Left renal cortex interstitium (tissue), 4 donors: ENCODE results near the gene NGLY1. TPM values are rescaled to one million over a fixed set of nuclear protein-coding genes. Genes with fewer than 3 reads are reported as not detected.
A peak's percentile ranks its signal among the peaks of the same experiment; 100 is the strongest.

Experiments used
- DNase-seq, 4 donors: peaks; one replicate each; pipeline ENCODE4 v3.0.0-alpha.2; 2013; ENCODE audit warnings: low read depth in 4 of 4, low spot score in 2 of 4, missing footprints in 1 of 4
- polyA plus RNA-seq, 4 donors: library from polyadenylated mRNA; unstranded; fragments of 120-200 nt; gene quantifications; one replicate each; pipeline ENCODE4 v1.2.1, GENCODE V29; 2013; ENCODE audit not compliant: insufficient read length in 4 of 4

Gene NGLY1
- polyA plus RNA-seq, 4 donors = 35.1 to 42.9 (median 39.0) TPM

DNA sequence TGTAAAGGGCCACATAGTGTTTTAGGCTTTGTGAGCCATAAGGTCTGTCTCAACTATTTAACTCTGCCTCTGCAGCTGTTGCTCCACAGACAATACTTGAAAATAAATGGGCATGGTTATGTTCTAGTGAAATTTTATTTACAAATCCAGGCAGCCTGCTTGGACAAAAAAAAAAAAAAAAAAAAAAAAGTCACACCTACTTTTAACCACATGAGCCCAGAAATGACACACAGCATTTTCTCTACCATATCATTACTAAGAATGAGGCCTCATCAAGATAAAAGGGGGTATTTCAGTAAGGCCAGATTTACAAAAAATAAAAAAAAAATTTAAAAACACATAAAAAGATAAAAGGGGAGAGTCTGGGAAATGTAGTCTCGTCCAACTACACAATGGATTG, 1.7 kb upstream of the NGLY1 start:
- DNase-seq = no peak

DNA sequence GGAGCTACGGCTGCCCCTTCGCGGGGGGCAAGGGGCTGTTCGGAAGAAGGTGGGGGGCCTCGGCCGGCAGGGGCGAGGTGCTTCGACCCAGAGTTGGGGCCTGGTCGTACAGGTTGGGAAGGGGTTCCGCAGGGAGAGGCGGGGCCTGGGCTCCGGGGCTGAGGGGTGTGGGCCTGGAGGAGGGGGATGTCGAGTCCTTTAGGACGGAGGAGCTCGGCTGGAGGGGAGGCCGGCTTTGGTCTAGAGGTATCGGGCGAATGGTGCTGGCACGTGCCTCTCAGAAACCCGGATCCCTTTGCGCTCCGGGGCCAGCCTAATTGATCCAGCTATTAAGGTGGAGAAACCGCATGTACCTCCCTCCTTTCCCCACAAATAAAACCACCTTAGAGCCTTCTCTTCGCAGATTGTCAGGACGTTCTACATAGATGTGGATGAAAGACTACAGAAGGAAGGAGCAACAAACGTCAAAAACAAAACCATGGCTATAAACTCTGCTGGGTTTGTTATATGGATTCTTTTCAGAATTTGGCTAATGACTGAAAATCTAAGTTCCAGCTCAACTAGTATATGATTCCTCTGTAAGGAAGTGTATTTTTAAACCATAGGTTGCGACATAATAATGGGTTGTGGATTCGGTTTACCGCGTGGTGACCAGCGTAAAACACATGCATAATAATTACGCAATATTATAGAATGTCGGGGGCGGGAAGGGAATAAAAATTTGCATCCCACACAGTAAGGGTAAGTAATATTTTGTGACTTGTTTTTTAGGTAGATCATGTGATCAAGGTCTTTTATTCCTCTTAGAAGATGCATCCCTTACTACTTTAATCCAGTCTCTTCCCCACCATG, 644 bp upstream of the NGLY1 start:
- DNase-seq = peak; percentile 28 to 53 (median 40)

DNA sequence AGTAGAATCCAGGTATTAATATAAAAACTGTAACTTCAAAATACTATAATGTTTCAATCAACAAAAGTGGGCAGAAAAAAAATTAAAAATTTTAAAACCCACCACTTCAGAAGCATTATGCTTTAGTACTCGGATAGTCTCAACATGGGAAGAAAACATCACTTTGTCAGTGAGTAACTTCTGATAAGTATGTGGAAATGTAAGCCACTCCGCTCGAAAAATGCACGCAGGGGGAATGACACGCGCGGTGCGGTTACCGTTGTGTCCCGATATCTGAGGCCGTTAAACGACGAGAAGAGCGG, 656 bp downstream of the NGLY1 start:
- no peak for DNase-seq

DNA sequence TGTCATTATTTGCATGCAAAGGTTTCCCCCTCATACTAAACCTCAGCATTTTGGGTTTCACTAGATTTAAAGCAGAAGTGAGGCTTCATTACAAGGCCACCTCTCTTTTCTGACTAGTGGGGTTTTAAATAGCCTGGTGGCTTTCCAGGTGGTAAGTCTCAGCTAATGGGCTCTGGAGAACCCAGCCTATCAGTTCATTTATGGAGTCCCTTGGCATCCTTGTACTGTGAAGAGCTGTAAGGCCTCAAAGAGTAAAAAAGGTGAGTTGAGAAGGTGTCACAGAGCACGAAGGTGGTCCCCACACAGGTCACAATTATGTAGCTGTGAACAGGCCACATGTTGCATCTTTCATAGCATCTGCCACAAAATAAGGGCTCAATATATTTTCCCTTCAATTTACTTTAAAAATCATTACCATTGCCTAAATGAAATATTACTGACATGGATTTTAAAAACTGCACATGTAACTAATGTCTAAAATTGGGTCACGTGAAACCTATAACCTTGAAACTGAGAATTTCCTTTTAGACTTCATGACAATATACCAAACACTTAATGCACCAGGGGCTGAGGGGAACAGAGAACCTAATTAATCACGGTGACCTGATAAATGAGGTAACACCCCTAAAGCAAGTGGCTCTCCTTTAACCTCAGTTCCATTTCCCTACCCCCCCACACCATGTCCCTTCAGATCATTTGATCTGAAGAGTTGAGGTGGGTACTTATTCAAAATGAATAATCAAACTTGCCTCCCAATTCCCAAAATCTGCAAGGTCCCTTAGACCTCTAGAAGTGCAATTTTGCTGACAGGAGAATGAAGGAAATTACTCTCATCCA, 1.3 kb downstream of the NGLY1 start:
- no peak for DNase-seq

DNA sequence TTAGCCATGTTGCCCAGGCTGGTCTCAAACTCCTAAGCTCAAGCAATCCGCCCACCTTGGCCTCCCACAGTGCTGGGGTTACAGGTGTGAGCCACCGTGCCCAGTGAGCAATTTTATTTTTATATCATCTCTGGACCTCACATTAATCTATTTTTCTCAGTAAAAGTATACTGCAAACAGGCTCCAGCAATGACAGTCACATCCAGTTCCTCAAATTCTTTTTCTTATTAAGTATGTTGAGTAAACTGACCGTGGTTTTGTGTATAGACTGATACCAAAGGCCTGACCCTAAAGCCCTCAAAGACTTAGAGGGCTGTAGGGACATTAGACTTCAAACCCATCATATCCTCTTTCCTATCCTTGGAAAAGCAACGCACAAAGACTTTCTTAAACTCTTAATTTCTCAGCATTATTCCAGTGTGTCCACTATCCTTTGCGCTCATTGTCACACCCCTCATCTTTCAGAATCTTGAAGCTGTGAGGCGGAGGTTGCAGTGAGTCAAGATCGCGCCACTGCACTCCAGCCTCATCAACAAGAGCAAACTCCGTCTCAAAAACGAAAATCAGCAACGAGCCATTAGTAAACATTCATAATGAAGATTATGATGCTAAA, 2.0 kb downstream of the NGLY1 start:
- DNase-seq = no peak

DNA sequence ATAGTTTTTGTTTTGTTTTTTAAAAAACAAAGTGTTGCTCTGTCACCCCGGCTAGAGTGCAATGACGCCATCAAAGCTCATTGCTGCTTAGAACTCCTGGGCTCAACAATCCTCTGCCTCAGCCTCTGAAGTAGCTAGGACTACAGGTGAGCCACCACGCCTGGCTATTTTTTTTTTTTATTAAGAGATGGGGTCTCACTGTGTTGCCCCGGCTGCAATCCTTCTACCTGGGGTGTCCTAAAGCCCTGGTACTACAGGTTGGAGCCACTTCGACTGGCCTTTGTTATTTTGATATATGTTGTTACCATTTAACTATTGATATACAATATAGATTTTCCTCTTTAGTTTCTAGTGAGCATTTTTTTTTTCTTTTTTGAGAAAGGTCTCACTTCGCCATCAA, 2.6 kb downstream of the NGLY1 start:
- DNase-seq = no peak

DNA sequence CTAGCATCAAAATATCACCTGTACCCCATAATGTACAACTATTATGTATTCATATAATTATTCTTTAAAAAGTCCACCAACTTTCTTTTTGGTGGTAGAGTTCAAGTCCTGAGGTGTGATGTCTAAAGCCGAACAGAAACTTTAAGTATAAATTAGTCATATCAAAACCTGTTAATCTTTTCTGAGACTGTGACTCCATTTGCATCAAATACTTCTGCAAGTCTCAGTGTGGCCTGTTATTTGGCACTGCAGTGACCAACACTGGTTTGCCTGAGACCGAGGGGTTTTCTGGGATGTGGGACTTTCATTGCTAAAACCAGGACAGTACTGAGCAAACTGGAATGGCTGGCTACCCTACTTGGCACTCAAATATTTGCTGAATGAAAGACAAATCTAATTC, 7.3 kb downstream of the NGLY1 start:
- DNase-seq = no peak

DNA sequence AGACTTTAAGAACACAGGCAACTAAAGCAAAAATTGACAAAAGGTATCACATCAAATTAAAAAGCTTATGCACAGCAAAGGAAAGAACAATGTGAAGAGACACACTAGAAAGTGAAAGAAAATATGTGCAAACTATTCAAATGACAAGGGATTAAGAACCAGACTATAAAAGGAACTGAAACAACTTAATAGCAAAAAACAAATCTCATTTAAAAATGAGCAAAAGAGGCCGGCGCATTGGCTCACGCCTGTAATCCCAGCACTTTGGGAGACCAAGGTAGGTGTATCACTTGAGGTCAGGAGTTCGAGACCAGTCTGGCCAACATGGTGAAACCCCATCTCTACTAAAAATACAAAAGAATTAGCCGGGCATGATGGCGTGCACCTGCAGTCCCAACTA, 14.4 kb downstream of the NGLY1 start:
- no peak for DNase-seq

DNA sequence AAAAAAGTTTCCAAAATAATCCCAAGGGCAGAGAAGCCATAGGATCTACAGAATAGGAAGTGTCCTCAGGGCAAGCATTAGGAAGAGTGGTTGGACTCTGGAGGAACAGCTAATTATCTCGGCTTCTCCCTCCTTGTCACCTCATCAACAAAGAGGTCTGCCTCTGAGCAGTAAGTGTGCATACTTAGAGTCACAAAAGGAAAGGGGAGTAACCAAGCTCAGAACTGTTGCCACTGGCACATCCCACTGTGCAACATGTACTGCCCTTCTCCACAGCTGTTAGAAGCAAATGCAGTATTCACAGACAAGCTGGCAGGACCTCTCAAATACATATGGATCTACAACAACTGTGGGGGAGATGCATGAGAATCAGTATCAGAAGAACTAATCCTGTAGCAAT, 31.5 kb downstream of the NGLY1 start:
- no peak for DNase-seq

DNA sequence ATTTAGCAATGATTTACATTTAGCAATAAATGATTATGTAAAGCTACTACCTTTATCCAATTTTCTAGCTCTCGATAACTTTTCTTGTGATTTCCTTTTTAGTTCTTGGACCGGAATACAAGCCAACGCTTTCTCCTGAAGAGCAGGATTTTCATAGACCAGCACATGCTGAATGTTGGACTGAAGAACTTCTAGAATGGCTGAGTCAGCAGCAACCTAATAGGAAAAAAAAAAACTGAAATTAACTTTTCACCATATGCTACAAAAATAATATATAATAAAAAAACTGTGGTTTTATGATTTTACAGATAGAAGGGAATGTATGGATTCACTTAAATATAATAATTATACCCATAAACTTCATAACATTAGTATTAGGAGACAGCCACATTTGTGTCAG, 32.2 kb downstream of the NGLY1 start:
- DNase-seq = no peak

DNA sequence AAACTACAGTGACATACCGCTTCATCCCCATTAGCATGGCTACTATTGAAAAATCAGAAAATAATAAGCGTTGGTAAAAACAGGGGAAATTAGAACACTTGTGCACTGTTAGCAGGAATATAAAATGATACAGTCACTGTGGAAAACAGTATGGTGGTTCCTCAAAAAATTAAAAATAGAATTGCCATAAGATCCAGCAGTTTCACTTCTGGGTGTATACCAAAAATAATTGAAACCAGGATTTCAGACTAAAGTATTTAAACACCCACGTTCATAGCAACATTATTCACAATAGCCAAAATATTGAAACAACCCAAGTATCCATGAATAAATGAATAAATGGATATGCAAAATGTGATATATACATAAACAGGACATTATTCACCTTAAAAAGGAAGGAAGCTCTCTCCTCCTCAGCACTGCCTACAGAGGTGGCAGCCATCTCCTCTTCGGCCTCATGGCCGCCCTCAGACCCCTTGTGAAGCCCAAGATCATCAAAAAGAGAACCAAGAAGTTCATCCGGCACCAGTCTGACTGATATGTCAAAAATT, 34.1 kb downstream of the NGLY1 start:
- DNase-seq = no peak

DNA sequence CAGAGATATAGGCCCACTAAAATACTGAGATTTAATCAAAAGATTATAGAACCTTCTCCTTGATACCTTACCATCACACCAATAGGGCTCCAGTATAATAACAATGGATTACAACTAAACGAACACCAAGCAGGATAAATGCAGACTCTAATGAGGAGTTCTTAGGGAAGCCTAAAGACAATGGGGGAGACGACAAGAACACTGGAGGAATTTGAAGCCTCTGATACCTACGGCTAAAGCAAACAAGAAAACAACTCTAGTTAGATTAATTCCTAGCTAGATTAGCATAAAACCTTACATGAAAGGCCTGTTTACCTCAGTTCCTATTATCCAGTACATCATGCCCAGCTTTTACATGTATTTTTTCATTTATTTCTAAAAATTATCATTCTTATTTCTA, 35.1 kb downstream of the NGLY1 start:
- no peak for DNase-seq

DNA sequence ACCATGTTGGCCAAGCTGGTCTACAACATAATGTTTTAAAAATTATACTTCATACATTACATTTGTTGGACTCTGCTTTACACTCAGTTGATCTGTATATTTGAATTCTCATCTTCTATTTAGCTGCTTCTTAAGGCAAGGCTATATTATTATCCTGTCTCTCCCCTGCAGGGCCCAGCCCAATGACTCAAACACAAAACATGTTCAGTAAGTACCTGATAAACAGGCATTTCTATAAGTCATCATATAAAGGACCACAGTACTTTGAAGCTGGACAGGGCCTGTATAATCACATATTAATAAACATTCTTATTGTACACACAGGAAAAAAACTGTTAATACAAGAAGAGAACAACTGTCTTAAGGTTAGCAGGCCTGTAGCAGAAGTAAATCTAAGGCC, 36.2 kb downstream of the NGLY1 start:
- no peak for DNase-seq

DNA sequence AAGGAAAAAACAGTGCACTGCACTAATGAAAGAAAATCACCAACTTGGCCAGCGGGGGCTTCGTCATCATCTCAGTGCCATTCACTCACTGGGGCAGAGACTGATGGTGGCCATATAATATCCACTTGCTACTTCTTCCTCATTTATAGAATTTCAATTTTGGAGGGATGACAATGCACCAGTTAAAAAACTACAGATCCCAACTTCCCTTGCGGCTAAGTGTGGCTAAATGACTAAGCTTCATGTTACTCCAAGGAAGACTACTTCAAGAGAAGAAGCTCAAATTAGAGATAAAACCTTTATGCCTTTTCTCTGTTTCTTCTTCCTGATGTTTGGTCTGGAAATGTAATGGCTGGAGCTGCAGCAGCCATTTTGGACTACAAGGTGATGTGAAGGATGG, 38.8 kb downstream of the NGLY1 start:
- no peak for DNase-seq

DNA sequence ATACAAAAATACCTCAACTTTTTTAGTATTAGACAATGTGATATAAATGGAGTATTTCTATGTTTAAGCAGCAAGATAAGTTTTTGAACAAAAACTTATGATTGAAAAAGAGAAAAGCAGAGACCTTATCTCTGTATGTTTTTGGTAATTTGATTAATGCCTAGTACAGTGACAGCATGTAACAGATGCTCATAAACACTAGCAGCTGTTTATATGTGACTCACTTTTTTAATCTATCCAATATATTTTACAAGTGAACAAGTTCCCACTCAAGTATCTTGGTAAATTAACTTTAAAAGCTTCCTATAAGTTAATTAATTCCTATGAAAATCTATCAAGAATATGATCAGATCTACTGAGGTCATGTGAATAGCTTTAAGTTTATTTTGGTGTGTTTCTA, 55.1 kb downstream of the NGLY1 start:
- no peak for DNase-seq

DNA sequence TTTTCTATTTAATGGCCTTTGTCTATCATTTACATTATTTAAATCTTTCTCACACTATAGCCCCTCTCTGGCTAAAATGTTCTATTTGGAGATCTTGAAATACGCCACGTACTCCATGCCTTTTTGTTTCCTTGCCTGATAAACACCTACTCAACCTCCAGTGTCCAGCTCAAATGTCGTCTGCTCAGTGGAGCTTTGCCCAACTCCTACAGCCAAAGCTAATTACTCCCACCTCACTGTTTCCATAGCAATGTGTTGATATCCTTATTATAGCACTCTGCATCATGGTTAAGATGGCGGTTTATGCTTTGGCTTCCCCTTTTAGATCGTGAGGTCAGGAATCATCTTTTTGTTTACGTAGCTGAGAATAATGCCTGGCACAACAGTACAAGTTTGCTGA, 55.9 kb downstream of the NGLY1 start:
- DNase-seq = no peak

DNA sequence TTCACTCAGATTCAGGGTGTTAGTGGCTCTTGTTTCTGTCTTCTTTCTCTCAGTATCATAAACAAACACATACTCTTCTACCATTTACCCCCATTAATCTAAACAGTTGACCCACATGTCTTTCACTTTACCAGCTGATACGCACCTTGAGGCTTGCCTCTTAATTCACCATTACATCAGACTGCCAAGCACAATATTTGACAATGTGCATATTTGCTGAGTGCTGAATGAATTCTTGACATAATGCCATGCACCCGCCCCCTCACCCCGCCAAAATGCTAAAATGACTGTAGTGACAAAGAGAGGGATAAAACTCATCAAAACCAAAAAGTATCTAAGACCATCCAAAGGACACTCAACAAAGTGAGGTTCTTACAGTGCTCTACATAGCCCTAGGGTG, 57.4 kb downstream of the NGLY1 start:
- DNase-seq = no peak

DNA sequence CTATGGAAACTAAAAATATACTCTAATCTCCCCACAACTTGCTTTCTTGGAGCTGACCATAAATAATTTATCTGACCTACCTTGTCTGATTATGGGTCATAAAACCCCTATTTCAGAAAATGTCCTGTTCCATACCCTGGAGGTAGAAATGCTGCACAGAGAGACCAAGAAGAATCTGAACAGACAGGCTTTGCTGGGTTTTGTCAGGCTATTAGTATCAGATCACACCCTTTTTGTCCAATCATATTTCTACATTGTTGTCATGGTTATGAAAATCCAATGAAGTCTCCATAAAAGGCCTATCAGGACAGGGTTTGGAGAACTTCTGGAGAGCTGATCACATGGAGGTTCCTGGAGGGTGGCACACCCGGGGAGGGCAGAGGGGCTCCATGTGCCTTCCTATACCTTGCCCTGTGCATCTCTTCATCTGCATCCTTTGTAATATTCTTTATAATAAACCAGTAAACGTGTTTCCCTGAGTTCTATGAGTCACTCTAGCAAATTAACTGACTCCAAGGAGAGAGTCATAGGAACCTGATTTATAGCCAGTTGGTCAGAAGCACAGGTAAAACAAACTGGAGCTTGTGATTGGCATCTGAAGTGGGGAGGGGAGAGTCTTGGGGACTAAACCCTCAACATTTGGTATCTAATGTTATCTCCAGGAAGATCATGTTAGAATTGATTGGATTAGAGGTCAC, 58.1 kb downstream of the NGLY1 start:
- DNase-seq = no peak

DNA sequence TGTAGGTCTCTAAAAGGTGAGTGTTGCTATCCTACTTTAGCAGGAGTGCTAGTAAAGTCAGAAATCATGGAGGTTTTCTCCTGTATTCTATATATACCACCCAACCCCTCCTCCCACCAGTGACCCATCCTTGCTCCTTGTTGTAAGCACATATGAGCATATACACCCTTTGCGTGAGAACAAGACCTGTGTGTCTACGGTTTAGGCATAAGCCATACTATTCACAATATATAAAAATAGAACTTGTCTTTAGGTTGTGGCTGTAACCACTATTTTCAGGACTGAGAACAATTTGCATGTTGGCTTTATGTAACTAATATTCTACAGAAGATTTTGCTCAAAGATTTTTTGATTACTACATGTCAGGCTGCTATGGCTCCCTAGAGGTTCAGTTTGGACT, 59.4 kb downstream of the NGLY1 start:
- DNase-seq = no peak

DNA sequence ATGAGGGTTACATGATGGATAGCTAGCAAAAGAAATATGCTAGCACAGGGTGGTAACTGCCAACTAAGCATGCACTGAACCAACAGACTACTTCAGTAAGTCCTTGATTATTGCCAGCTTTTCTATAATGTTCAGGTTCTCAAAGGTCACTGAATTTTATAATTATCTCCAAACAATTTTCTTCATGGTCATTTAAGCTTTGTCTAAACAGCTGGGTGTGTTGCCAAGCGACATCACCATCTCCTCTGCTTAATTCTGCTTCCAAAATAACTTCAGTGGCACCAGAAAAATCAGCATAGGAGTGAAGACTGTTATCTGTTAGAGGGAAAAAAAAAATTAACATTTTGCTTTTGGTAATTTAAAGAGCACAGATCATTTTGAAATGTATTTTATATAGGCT, 63.9 kb downstream of the NGLY1 start:
- DNase-seq = no peak
